Measurements from ENCODE around the gene NEK11. TPM values are rescaled to one million over a fixed set of nuclear protein-coding genes. Genes with fewer than 3 reads are reported as not detected.

Gene NEK11
- total RNA-seq, 1 donor from 2014 or later: 4.4 TPM

GRCh38 chr3:131282967-131283366 is 256.3 kb downstream of the NEK11 start:
- Mint-ChIP-seq H3K36me3 (ENCODE audit: low read depth) (peaks cover 2% of the 10 kb centered on the region), H3K27me3 (ENCODE audit: low read depth) (no peaks in the 10 kb centered on the region), H3K9me3 (ENCODE audit: low read depth) (no peaks in the 10 kb centered on the region), H3K27ac (ENCODE audit: unreplicated experiment) (no peak overlapping the region), H3K4me1 (ENCODE audit: low read depth) (peaks cover 12% of the 10 kb centered on the region), H3K4me3 (ENCODE audit: unreplicated experiment) (no peak overlapping the region)
- TF ChIP-seq, protein P1, sequence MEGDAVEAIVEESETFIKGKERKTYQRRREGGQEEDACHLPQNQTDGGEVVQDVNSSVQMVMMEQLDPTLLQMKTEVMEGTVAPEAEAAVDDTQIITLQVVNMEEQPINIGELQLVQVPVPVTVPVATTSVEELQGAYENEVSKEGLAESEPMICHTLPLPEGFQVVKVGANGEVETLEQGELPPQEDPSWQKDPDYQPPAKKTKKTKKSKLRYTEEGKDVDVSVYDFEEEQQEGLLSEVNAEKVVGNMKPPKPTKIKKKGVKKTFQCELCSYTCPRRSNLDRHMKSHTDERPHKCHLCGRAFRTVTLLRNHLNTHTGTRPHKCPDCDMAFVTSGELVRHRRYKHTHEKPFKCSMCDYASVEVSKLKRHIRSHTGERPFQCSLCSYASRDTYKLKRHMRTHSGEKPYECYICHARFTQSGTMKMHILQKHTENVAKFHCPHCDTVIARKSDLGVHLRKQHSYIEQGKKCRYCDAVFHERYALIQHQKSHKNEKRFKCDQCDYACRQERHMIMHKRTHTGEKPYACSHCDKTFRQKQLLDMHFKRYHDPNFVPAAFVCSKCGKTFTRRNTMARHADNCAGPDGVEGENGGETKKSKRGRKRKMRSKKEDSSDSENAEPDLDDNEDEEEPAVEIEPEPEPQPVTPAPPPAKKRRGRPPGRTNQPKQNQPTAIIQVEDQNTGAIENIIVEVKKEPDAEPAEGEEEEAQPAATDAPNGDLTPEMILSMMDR (IDR thresholded peaks at IDR 0.05): no peak
- no peak for DNase-seq (ENCODE audit: low spot score)

GRCh38 chr3:131283862-131284261 is 257.2 kb downstream of the NEK11 start:
- no peak for DNase-seq (ENCODE audit: low spot score)
- H3K27ac Mint-ChIP-seq (ENCODE audit: unreplicated experiment): no peak overlapping the region
- H3K36me3 Mint-ChIP-seq (ENCODE audit: low read depth): peaks cover 4% of the 10 kb centered on the region
- no peak overlapping the region for H3K4me3 Mint-ChIP-seq (ENCODE audit: unreplicated experiment)
- peaks cover 3% of the 10 kb centered on the region for H3K9me3 Mint-ChIP-seq (ENCODE audit: low read depth)
- no peaks in the 10 kb centered on the region for H3K27me3 Mint-ChIP-seq (ENCODE audit: low read depth)
- peaks cover 4% of the 10 kb centered on the region for H3K4me1 Mint-ChIP-seq (ENCODE audit: low read depth)
- TF ChIP-seq, protein P1 (IDR thresholded peaks at IDR 0.05): no peak

DNA sequence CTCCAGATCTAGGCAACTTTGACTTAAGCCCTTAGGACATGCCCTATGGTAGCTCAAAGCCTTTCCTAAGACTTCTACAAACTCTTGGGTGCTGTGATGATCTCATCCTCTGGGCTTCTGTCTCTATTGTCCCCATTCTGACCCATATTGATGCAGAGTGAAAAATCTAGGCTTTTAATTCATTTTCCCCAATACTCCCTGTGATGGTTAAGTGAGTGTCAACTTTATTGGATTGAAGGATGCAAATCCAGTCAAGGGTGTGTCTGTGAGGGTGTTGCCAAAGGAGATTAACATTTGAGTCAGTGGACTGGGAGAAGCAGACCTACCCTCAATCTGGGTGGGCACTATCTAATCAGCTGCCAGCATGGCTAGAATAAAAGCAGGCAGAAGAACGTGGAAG is 257.6 kb downstream of the NEK11 start:
- peaks cover 6% of the 10 kb centered on the region for H3K9me3 Mint-ChIP-seq (ENCODE audit: low read depth)
- no peaks in the 10 kb centered on the region for H3K27me3 Mint-ChIP-seq (ENCODE audit: low read depth)
- DNase-seq (ENCODE audit: low spot score): no peak
- H3K27ac Mint-ChIP-seq (ENCODE audit: unreplicated experiment): no peak overlapping the region
- TF ChIP-seq, protein P1 (IDR thresholded peaks at IDR 0.05): no peak
- peaks cover 4% of the 10 kb centered on the region for H3K4me1 Mint-ChIP-seq (ENCODE audit: low read depth)
- H3K4me3 Mint-ChIP-seq (ENCODE audit: unreplicated experiment): no peak overlapping the region
- H3K36me3 Mint-ChIP-seq (ENCODE audit: low read depth): peaks cover 7% of the 10 kb centered on the region

DNA sequence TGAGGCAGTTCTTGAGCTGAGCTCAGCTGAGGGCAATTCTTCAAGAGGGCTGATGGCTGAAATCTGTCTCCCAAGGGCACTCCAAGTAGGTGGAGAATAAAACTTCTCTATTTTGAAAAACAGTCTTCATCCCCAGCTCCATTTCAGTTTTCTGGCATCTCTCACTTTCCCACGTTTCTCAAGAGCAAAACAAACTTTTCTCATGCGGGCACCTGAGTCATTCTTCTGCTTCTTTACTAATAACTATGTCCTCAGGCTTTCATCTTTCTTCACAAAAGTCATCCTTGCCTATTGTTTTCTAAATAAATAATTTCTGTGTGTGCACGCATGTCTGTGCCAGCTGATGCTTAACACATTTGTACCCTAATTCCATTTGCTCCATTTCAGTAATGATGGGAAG is 258.8 kb downstream of the NEK11 start:
- Mint-ChIP-seq H3K27ac (ENCODE audit: unreplicated experiment) (no peak overlapping the region), H3K9me3 (ENCODE audit: low read depth) (peaks cover 6% of the 10 kb centered on the region), H3K4me1 (ENCODE audit: low read depth) (peaks cover 4% of the 10 kb centered on the region), H3K4me3 (ENCODE audit: unreplicated experiment) (no peak overlapping the region), H3K27me3 (ENCODE audit: low read depth) (no peaks in the 10 kb centered on the region), H3K36me3 (ENCODE audit: low read depth) (peaks cover 7% of the 10 kb centered on the region)
- DNase-seq (ENCODE audit: low spot score): no peak
- TF ChIP-seq, protein P1 (IDR thresholded peaks at IDR 0.05): no peak

GRCh38 chr3:131299836-131300235 is 273.2 kb downstream of the NEK11 start:
- H3K4me1 Mint-ChIP-seq (ENCODE audit: low read depth): peaks cover 10% of the 10 kb centered on the region
- peaks cover 11% of the 10 kb centered on the region for H3K27me3 Mint-ChIP-seq (ENCODE audit: low read depth)
- H3K36me3 Mint-ChIP-seq (ENCODE audit: low read depth): peaks cover 4% of the 10 kb centered on the region
- TF ChIP-seq, protein P1 (IDR thresholded peaks at IDR 0.05): no peak
- H3K27ac Mint-ChIP-seq (ENCODE audit: unreplicated experiment): no peak overlapping the region
- no peak for DNase-seq (ENCODE audit: low spot score)
- no peak overlapping the region for H3K4me3 Mint-ChIP-seq (ENCODE audit: unreplicated experiment)
- H3K9me3 Mint-ChIP-seq (ENCODE audit: low read depth): peaks cover 6% of the 10 kb centered on the region
